K562 (cell line): ENCODE results near the gene DEGS2. TPM values are rescaled to one million over a fixed set of nuclear protein-coding genes. Genes with fewer than 3 reads are reported as not detected.

Source experiments
- CBFA2T3 ChIP-seq: fragments of 450-650 bp; IDR thresholded peaks from 2 replicates; pipeline ENCODE4 v1.6.1; 2017
- E2F5 ChIP-seq: sonication (generic); formaldehyde crosslinking; IDR thresholded peaks from 2 replicates; pipeline ENCODE4 v1.8.0; 2022; ENCODE audit warnings: mild to moderate bottlenecking, missing genetic modification reagents
- HBP1 ChIP-seq: fragments of 450-650 bp; formaldehyde crosslinking; IDR thresholded peaks from 2 replicates; pipeline ENCODE4 v1.4.0; 2022; ENCODE audit warnings: missing genetic modification characterization
- ILK ChIP-seq: fragments of 450-650 bp; IDR thresholded peaks from 2 replicates; pipeline ENCODE4 v1.6.1; 2016; ENCODE audit warnings: missing genetic modification characterization, low read depth, mild to moderate bottlenecking, missing compliant biosample characterization, moderate library complexity, borderline replicate concordance
- MGA ChIP-seq: fragments of 450-650 bp; IDR thresholded peaks from 2 replicates; pipeline ENCODE4 v1.6.1; 2016; ENCODE audit warnings: mild to moderate bottlenecking, moderate library complexity
- NCOA2 ChIP-seq, 2 experiments: fragments of 450-650 bp; IDR thresholded peaks; 2 replicates each; pipeline ENCODE4 v1.6.1; 2018; ENCODE audit warnings: mild to moderate bottlenecking in 2 of 2, moderate library complexity in 1 of 2; ENCODE audit not compliant: partially characterized antibody in 2 of 2
- RCOR1 ChIP-seq, 2 experiments: IDR thresholded peaks; 2 replicates each; pipeline ENCODE4 v1.6.1; 2012; ENCODE audit warnings: low read depth in 2 of 2, low read length in 2 of 2, borderline replicate concordance in 1 of 2, improper control_type of control experiment in 1 of 2
- SMAD2 ChIP-seq: fragments of 150-350 bp; IDR thresholded peaks from 2 replicates; pipeline ENCODE4 v1.6.1; 2014; ENCODE audit warnings: low read depth, mild to moderate bottlenecking, low read length
- THAP7 ChIP-seq: fragments of 250-450 bp; sonication (Bioruptor Pico); IDR thresholded peaks from 2 replicates; pipeline ENCODE4 v1.5.0; 2021
- ZKSCAN8 ChIP-seq: fragments of 200-800 bp; sonication (Bioruptor generic); IDR thresholded peaks from 2 replicates; pipeline ENCODE4 v1.6.1; 2016; ENCODE audit warnings: missing genetic modification characterization, missing compliant biosample characterization
- ZNF197 ChIP-seq: fragments of 200-800 bp; sonication (Bioruptor generic); IDR thresholded peaks from 2 replicates; pipeline ENCODE4 v1.6.1; 2016; ENCODE audit warnings: low read depth, missing genetic modification characterization, missing compliant biosample characterization
- polyA plus RNA-seq, 8 experiments: library from polyadenylated mRNA; depleted of rRNA in 4 of 8; stranded (reverse) in 5 of 8; unstranded in 3 of 8; fragments of >200 nt; fragmentation: Nextera tagmentation in 2 of 8; fragmentation: Illumina TruSeq in 1 of 8; extraction: Ambion mirVana in 2 of 8; extraction: Trizol in 1 of 8; gene quantifications; 2 replicates each; pipeline versions ENCODE4 v1.2.1 to v1.2.3, GENCODE V29; 2011 to 2014; ENCODE audit warnings: inconsistent platforms in 1 of 8, missing spikeins in 1 of 8
- total RNA-seq, 7 experiments: library from RNA; depleted of rRNA in 6 of 7; stranded (reverse); fragments of >200 nt in 6 of 7; fragmentation: Illumina TruSeq in 2 of 7; extraction: Trizol in 2 of 7; gene quantifications; 2 replicates each; pipeline versions ENCODE4 v1.2.1 to v1.2.3, GENCODE V29; 2011 to 2021; ENCODE audit warnings: low replicate concordance in 1 of 7

DEGS2 gene
- total and polyA plus RNA-seq, 9 of the 15 experiments (the other 6 are each of a cell fraction or from before 2014, with no cell fraction given), result 0.22 to 2.9 (median 0.70) TPM

- no peak for TF ChIP-seq THAP7 (CRISPR knock-in tag)
- 0 out of 2 replicates have a peak, but pooled peaks have one; percentile 53 for TF ChIP-seq ZNF197 (CRISPR knock-in tag)
- TF ChIP-seq CBFA2T3, result no peak
- no peak for TF ChIP-seq ZKSCAN8 (CRISPR knock-in tag)
- TF ChIP-seq RCOR1 (IDR thresholded peaks at IDR 0.05; ENCODE audit: borderline replicate concordance in 1 of 2, low read depth in 2 of 2, low read length in 2 of 2), result peak in 1 of 2 experiments; percentile 87; a peak in 1 of 4 replicates
- TF ChIP-seq HBP1 (CRISPR knock-in tag), result no peak
- peak; percentile 67 for TF ChIP-seq MGA
- no peak for TF ChIP-seq NCOA2 (IDR thresholded peaks at IDR 0.05; ENCODE audit: partially characterized antibody in 2 of 2)
- no peak for TF ChIP-seq E2F5 (CRISPR knock-in tag)
- TF ChIP-seq ILK (tag), result no peak
- no peak for TF ChIP-seq SMAD2
Measured at GRCh38 chr14:100192672-100193416, 33.4 kb upstream of the DEGS2 start (continued).
